Tibial artery (tissue), 4 donors: Measurements from ENCODE around the gene CNN2.

Experiments used
- DNase-seq, 2 donors: peaks; one replicate each; pipeline ENCODE4 v3.0.0-alpha.2; 2019
- H3K27ac ChIP-seq, 2 donors: fragments of 200-600 bp; sonication (generic) in 1 of 2; 1 replicate in 1 of 2; 2 replicates in 1 of 2; pipeline ENCODE4 v1.5.1; 2018 to 2019; ENCODE audit warnings: mild to moderate bottlenecking in 1 of 2
- H3K27me3 ChIP-seq, 2 donors: fragments of 200-600 bp; sonication (generic) in 1 of 2; one replicate each; pipeline versions ENCODE4 v1.5.1 to v1.6.0; 2016 to 2019
- H3K36me3 ChIP-seq, 3 donors: fragments of 200-600 bp; sonication (generic) in 2 of 3; one replicate each; pipeline ENCODE4 v1.5.1; 2016 to 2019; ENCODE audit warnings: mild to moderate bottlenecking in 2 of 3
- H3K4me1 ChIP-seq, 4 donors: fragments of 200-600 bp; sonication (generic) in 2 of 4; 1 replicate in 3 of 4; 2 replicates in 1 of 4; pipeline ENCODE4 v1.5.1; 2016 to 2019
- H3K4me3 ChIP-seq, 2 donors: fragments of 200-600 bp; sonication (generic) in 1 of 2; 1 replicate in 1 of 2; 2 replicates in 1 of 2; pipeline ENCODE4 v1.5.1; 2018 to 2019; ENCODE audit warnings: mild to moderate bottlenecking in 2 of 2
- H3K9me3 ChIP-seq, 3 donors: fragments of 200-600 bp; sonication (generic) in 1 of 3; one replicate each; pipeline ENCODE4 v1.5.1; 2016 to 2019
- intact Hi-C: fragments of 100-400 bp; cut with DNase I; formaldehyde crosslinking; loops from one replicate; pipeline ENCODE4 v1.15.0; 2023; ENCODE audit warnings: low total_unique reads
- TF ChIP-seq, protein P1 (sequence below), 2 experiments: fragments of 200-600 bp in 1 of 2; fragments of 450-650 bp in 1 of 2; IDR thresholded peaks; one replicate each; pipeline ENCODE4 v1.5.1; 2017 to 2019; ENCODE audit warnings: antibody characterized with exemption in 2 of 2, mild to moderate bottlenecking in 1 of 2, moderate library complexity in 1 of 2

Gene CNN2

DNA sequence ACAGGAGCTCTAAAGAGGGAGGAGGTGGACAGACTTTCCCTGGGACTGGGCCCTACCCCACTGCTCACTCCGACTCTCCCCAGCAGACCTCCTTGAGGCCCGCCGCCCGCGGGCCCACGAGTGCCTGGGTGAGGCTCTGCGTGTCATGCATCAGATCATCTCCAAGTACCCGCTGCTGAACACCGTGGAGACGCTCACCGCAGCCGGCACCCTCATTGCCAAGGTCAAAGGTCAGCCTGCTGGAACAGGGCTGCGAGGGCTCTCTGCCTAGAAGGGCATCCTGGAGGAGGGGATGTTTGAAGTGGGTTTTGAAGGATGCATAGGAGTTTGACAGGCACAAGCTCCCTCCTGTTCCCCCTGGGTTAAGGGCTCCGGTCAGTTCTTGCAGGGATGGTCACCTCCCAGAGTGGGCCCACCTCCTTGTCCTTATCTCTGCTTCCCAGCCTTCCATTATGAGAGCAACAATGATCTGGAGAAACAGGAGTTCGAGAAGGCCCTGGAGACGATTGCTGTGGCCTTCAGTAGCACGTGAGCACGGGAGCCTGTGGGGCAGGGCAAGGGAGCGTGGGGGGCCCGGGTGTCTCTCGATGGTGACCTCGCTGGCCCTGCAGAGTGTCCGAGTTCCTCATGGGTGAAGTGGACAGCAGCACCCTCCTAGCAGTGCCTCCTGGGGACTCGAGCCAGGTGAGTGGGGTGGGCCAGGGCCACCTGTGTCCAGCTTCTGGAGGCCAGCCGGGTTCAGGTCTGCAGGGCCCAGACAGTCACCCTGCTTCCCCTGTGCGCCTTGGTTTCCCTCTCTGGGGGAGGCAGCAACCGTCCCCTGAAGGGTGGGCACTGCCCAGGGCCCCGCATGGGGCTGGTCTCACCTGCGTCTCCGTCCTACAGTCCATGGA, 46.9 kb downstream of the CNN2 start:
- TF ChIP-seq, protein P1, sequence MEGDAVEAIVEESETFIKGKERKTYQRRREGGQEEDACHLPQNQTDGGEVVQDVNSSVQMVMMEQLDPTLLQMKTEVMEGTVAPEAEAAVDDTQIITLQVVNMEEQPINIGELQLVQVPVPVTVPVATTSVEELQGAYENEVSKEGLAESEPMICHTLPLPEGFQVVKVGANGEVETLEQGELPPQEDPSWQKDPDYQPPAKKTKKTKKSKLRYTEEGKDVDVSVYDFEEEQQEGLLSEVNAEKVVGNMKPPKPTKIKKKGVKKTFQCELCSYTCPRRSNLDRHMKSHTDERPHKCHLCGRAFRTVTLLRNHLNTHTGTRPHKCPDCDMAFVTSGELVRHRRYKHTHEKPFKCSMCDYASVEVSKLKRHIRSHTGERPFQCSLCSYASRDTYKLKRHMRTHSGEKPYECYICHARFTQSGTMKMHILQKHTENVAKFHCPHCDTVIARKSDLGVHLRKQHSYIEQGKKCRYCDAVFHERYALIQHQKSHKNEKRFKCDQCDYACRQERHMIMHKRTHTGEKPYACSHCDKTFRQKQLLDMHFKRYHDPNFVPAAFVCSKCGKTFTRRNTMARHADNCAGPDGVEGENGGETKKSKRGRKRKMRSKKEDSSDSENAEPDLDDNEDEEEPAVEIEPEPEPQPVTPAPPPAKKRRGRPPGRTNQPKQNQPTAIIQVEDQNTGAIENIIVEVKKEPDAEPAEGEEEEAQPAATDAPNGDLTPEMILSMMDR (IDR thresholded peaks at IDR 0.05): no peak
- H3K4me1 ChIP-seq: peaks cover 3 to 24% (median 16%) of the 10 kb centered on the region in 4 donors
- H3K27ac ChIP-seq: no peak overlapping the region
- DNase-seq: no peak
- peaks cover 0 to 49% of the 10 kb centered on the region in 2 donors for H3K27me3 ChIP-seq
- intact Hi-C loops: no loop called here
- H3K36me3 ChIP-seq: no peaks in the 10 kb centered on the region
- no peak overlapping the region for H3K4me3 ChIP-seq
- no peaks in the 10 kb centered on the region for H3K9me3 ChIP-seq

- DNase-seq: no peak
- peaks cover 0 to 21% (median 13%) of the 10 kb centered on the region in 4 donors for H3K4me1 ChIP-seq
- H3K27me3 ChIP-seq: peaks cover 0 to 41% of the 10 kb centered on the region in 2 donors
- TF ChIP-seq, protein P1 (IDR thresholded peaks at IDR 0.05): no peak
- no peak overlapping the region for H3K4me3 ChIP-seq
- H3K27ac ChIP-seq: no peak overlapping the region
- intact Hi-C loops: no loop called here
- no peaks in the 10 kb centered on the region for H3K36me3 ChIP-seq
- no peaks in the 10 kb centered on the region for H3K9me3 ChIP-seq
Measured at GRCh38 chr19:1073956-1074517, 47.6 kb downstream of the CNN2 start.

DNA sequence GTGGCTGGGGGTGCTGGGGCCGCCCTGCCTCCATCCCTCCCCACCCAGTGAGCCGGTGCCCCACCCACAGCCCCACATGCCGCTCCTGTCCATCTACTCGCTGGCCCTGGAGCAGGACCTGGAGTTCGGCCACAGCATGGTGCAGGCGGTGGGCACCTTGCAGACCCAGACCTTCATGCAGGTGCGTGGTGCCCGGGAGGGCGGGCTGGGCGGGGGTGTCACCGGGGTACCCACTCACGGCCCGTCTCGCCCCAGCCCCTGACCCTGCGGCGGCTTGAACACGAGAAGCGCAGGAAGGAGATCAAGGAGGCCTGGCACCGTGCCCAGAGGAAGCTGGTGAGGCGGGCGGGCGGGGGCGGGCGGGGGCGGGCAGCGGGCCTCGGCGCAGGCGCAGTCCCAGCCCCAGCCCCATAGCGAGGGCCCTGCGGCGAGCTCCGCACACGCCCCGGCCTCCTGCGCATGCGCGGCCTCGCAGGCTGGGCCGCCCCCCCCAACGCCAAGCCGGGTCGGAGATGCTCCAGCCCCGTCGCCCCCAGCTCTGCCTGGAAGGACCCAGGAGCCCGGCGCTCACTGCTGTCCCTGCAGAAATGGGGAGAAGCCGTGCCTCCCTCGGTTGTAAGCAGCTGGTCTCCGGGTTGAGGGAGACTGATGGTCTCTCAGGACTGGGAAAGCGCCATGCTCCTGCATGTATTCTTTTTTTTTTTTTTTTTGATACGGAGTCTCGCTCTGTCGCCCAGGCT, 48.3 kb downstream of the CNN2 start:
- Histone ChIP-seq H3K9me3 (no peaks in the 10 kb centered on the region), H3K27ac (no peak overlapping the region), H3K27me3 (peaks cover 0 to 35% of the 10 kb centered on the region in 2 donors), H3K36me3 (no peaks in the 10 kb centered on the region), H3K4me1 (peaks cover 0 to 16% (median 11%) of the 10 kb centered on the region in 4 donors), H3K4me3 (no peak overlapping the region)
- TF ChIP-seq, protein P1 (IDR thresholded peaks at IDR 0.05): no peak
- DNase-seq: peak; percentile 78 to 84
- intact Hi-C loops: no loop called here

DNA sequence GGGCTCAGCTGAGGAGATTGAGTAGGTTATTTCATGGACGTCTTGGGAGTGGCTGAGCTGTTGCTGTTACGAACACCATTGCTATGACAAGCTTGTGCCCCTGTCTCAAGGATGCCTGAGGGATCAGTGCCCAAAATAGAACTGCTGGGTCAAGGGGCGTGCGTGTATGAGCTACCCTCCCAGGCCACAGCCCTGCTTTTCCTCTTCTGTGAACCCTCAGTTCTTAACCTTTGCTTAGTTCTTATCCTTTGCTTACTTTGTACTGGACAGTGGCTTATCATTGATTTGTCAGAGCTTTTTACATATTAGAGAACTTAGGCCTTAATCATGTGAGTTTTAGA, 49.6 kb downstream of the CNN2 start:
- intact Hi-C loops: no loop called here
- Histone ChIP-seq H3K9me3 (no peaks in the 10 kb centered on the region), H3K4me1 (peaks cover 0 to 11% (median 8%) of the 10 kb centered on the region in 4 donors), H3K27me3 (peaks cover 0 to 22% of the 10 kb centered on the region in 2 donors), H3K27ac (no peak overlapping the region), H3K4me3 (no peak overlapping the region), H3K36me3 (no peaks in the 10 kb centered on the region)
- DNase-seq: no peak
- TF ChIP-seq, protein P1 (IDR thresholded peaks at IDR 0.05): no peak

DNA sequence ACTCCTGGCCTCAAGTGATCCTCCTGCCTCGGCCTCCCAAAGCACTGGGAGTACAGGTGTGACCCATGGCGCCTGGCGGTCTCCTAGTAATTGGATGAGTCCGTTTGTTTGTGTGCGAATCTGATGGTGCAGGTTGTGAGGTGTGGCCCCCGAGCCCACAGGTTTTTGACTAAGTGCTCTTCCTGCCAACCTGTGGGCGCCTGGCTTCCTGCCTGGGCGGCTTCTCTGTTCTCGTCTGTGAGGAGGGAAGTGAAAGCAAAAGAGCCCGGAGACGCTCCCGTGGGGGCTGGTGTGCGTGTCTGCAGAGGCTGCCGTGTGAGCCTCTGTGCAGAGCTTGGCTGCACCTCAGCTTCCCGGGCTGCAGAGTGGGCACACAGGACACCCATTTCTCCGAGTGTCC, 50.5 kb downstream of the CNN2 start:
- H3K4me1 ChIP-seq: peaks cover 0 to 6% (median 1%) of the 10 kb centered on the region in 4 donors
- intact Hi-C loops: no loop called here
- H3K36me3 ChIP-seq: peaks cover 0 to 3% (median 0%) of the 10 kb centered on the region in 3 donors
- no peak overlapping the region for H3K27ac ChIP-seq
- TF ChIP-seq, protein P1 (IDR thresholded peaks at IDR 0.05): no peak
- H3K4me3 ChIP-seq: no peak overlapping the region
- H3K27me3 ChIP-seq: peaks cover 0 to 14% of the 10 kb centered on the region in 2 donors
- no peaks in the 10 kb centered on the region for H3K9me3 ChIP-seq
- peak in 1 of 2 donors; percentile 65 for DNase-seq
